BJ (cell line): ENCODE results near the gene MIER2. TPM values are rescaled to one million over a fixed set of nuclear protein-coding genes. Genes with fewer than 3 reads are reported as not detected.

ENCODE experiments used
- CTCF ChIA-PET: fragments of 350-600 bp; formaldehyde crosslinking; extraction: SDS; loops from one replicate; lab custom pipeline; 2021; ENCODE audit warnings: antibody characterized with exemption, inconsistent platforms; lab: Yijun Ruan, JAX
- POLR2A ChIA-PET: fragments of 300-600 bp; sonication (Branson Sonifier 250); formaldehyde crosslinking; extraction: SDS; loops from one replicate; lab custom pipeline; 2021; ENCODE audit warnings: antibody characterized with exemption; lab: Charles Lee
- DNase-seq: peaks from one replicate; pipeline ENCODE4 v3.0.0-alpha.2; 2011; ENCODE audit warnings: low read depth
- H3K27me3 ChIP-seq: 2 replicates; pipeline ENCODE4 v1.6.0; 2011; ENCODE audit warnings: low read length; ENCODE audit not compliant: control insufficient read depth, insufficient read depth
- H3K36me3 ChIP-seq: 2 replicates; pipeline ENCODE4 v1.5.1; 2011; ENCODE audit warnings: low read length; ENCODE audit not compliant: control insufficient read depth, insufficient read depth
- H3K4me3 ChIP-seq: 2 replicates; pipeline ENCODE4 v1.5.1; 2011; ENCODE audit warnings: low read depth, mild to moderate bottlenecking, control low read depth, low read length
- CTCF ChIP-seq: IDR thresholded peaks from 2 replicates; pipeline ENCODE4 v1.5.1; 2011; ENCODE audit warnings: low read depth, mild to moderate bottlenecking, control low read depth, inconsistent platforms, low read length, moderate library complexity; ENCODE audit not compliant: insufficient read depth
- polyA plus RNA-seq: library from polyadenylated mRNA; depleted of rRNA; stranded (reverse); fragments of >200 nt; gene quantifications from 2 replicates; pipeline ENCODE4 v1.2.3, GENCODE V29; 2011

Gene MIER2
- polyA plus RNA-seq, 1 experiment, result 14.8 TPM

DNA sequence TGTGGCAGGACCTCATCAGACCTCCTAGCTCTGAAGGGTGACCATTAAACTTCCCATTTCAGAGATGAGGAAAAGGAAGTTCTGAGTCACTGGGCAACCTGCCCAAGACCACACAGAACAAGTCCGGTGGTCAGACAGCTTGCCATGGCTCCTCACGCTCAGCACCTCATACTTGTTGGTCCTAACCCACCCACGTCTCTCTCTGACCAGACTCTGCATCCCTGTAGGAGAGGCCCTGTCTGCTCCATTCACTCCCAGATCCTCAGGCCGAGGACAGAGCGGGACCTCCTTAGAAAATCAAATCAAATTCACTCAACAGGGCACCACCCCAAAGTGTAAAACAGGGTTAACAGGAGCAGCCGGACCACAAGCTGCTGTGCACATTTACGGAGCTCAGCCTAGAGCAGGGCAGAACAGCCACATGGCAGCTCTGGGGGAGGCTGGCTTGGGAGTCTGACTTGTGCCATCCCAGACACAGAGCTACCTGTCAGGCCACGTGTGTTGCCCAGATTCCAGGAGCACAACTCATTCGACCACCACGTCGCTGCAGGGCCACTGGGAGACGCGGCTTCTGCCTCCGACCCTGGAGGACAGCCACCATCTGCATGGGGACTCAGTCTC lies 1.7 kb downstream of the MIER2 start:
- Histone ChIP-seq H3K4me3 (peak overlapping the region; percentile 59), H3K36me3 (peaks cover 6% of the 10 kb centered on the region), H3K27me3 (no peaks in the 10 kb centered on the region)
- ChIA-PET CTCF (interaction anchor here (0.6 to 1.5 kb wide), 3 partner anchors 12 to 49 kb away, joined by 3 to 7 read pairs (median 3); no protein-coding TSS in a partner anchor), POLR2A (no interaction called here)
- peak; percentile 35 for DNase-seq
- TF ChIP-seq CTCF, result no peak

DNA sequence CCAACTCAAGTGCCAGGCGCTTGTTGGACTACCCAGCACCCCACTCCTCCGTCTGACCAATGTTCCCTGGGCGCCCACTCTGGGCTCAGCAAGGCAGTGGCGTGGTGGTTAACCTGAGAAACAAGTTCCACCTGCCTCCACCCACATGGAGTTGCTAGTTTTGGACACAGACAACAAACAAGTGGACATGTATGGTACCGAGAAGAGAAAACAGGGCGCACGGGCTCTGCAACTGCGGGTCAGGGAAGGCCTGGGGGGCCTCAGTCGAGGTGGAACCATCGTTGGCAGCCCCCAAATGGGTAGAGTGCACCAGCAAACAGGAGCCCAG lies 2.5 kb downstream of the MIER2 start:
- Histone ChIP-seq H3K27me3 (no peaks in the 10 kb centered on the region), H3K36me3 (peaks cover 6% of the 10 kb centered on the region), H3K4me3 (0 out of 2 replicates have a peak overlapping the region, but pooled peaks have one; percentile 2)
- no peak for DNase-seq
- ChIA-PET POLR2A (no interaction called here), CTCF (interaction anchor here (1.5 kb wide), 1 partner anchor 46 kb away, joined by 7 read pairs; no protein-coding TSS in a partner anchor)
- no peak for TF ChIP-seq CTCF

- DNase-seq, result no peak
- no peak for TF ChIP-seq CTCF
- CTCF ChIA-PET, result no interaction called here
- no peaks in the 10 kb centered on the region for H3K27me3 ChIP-seq
- H3K36me3 ChIP-seq, result peaks cover 6% of the 10 kb centered on the region
- no peak overlapping the region for H3K4me3 ChIP-seq
- POLR2A ChIA-PET, result no interaction called here
Measured at GRCh38 chr19:341386-342127, 3.0 kb downstream of the MIER2 start.

GRCh38 chr19:340620-341385 lies 3.8 kb downstream of the MIER2 start:
- TF ChIP-seq CTCF, result no peak
- Histone ChIP-seq H3K4me3 (no peak overlapping the region), H3K36me3 (peaks cover 6% of the 10 kb centered on the region), H3K27me3 (no peaks in the 10 kb centered on the region)
- ChIA-PET CTCF (no interaction called here), POLR2A (no interaction called here)
- DNase-seq, result no peak
